HL-60 (cell line): ENCODE data around the gene NPR2.

Experiments
- DNase-seq, 2 experiments: peaks; one replicate each; pipeline ENCODE4 v3.0.0-alpha.2; 2010 to 2020; ENCODE audit warnings: low read depth in 1 of 2, low spot score in 1 of 2
- H3K27ac ChIP-seq: fragments of 250-450 bp; sonication (Bioruptor Pico); replicated peaks from 2 replicates; pipeline ENCODE4 v1.5.1; 2020; ENCODE audit warnings: mild to moderate bottlenecking, moderate library complexity
- H3K27me3 ChIP-seq: fragments of 250-450 bp; sonication (Bioruptor Pico); 2 replicates; pipeline ENCODE4 v1.5.1; 2021; ENCODE audit warnings: mild to moderate bottlenecking, moderate library complexity; ENCODE audit not compliant: insufficient read depth, poor library complexity, severe bottlenecking
- H3K4me3 ChIP-seq: replicated peaks from 2 replicates; pipeline ENCODE4 v1.5.1; 2011; ENCODE audit warnings: mild to moderate bottlenecking, control low read depth, low read length; ENCODE audit not compliant: insufficient read depth
- GABPA ChIP-seq: IDR thresholded peaks from 2 replicates; pipeline ENCODE4 v1.6.1; 2012; ENCODE audit warnings: low read depth
- POLR2AphosphoS5 ChIP-seq: IDR thresholded peaks from 2 replicates; pipeline ENCODE4 v1.6.1; 2012; ENCODE audit warnings: low read depth
- SPI1 ChIP-seq: IDR thresholded peaks from 2 replicates; pipeline ENCODE4 v1.6.1; 2012; ENCODE audit warnings: low read depth, mild to moderate bottlenecking, borderline replicate concordance
- TF ChIP-seq, protein P1 (sequence below): IDR thresholded peaks from 2 replicates; pipeline ENCODE4 v1.6.1; 2012; ENCODE audit warnings: low read depth; ENCODE audit not compliant: insufficient replicate concordance
- TF ChIP-seq, protein P2 (sequence below): IDR thresholded peaks from one replicate; pipeline ENCODE4 v1.5.1; 2011; ENCODE audit warnings: low read length, control low read depth, inconsistent platforms; ENCODE audit not compliant: insufficient read depth

Gene NPR2

DNA sequence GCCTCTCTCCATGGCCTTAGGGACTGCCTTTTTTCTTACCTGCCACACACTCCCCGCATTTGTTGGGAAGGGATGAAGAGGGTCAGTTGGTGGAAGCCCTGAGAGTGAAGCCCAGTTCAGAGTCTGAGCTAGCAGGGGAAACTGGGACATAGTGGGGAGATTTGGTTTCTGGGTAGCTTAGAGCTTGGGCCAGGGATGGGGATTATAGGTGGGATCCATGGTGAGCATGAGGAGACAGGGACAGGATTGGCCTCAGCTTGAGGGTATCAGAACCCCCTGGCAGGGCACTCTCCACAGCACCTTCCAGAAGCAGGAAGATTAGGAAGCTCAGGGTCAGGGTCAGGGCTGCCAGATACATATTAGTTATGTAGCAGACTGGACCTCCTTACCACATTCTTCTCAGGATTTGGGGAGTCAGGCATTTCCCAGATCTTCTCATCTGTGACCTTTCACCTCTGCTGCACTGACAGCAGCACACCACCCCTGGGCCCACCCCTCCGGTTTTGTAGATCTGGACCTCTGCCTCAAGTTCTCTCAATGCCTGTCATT, 61.0 kb downstream of the NPR2 start:
- Histone ChIP-seq H3K27me3 (peaks cover 39% of the 10 kb centered on the region), H3K4me3 (no peak overlapping the region), H3K27ac (no peak overlapping the region)
- no peak for TF ChIP-seq POLR2AphosphoS5
- TF ChIP-seq, protein P1, sequence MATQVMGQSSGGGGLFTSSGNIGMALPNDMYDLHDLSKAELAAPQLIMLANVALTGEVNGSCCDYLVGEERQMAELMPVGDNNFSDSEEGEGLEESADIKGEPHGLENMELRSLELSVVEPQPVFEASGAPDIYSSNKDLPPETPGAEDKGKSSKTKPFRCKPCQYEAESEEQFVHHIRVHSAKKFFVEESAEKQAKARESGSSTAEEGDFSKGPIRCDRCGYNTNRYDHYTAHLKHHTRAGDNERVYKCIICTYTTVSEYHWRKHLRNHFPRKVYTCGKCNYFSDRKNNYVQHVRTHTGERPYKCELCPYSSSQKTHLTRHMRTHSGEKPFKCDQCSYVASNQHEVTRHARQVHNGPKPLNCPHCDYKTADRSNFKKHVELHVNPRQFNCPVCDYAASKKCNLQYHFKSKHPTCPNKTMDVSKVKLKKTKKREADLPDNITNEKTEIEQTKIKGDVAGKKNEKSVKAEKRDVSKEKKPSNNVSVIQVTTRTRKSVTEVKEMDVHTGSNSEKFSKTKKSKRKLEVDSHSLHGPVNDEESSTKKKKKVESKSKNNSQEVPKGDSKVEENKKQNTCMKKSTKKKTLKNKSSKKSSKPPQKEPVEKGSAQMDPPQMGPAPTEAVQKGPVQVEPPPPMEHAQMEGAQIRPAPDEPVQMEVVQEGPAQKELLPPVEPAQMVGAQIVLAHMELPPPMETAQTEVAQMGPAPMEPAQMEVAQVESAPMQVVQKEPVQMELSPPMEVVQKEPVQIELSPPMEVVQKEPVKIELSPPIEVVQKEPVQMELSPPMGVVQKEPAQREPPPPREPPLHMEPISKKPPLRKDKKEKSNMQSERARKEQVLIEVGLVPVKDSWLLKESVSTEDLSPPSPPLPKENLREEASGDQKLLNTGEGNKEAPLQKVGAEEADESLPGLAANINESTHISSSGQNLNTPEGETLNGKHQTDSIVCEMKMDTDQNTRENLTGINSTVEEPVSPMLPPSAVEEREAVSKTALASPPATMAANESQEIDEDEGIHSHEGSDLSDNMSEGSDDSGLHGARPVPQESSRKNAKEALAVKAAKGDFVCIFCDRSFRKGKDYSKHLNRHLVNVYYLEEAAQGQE = no peak
- no peak for TF ChIP-seq GABPA
- TF ChIP-seq, protein P2, sequence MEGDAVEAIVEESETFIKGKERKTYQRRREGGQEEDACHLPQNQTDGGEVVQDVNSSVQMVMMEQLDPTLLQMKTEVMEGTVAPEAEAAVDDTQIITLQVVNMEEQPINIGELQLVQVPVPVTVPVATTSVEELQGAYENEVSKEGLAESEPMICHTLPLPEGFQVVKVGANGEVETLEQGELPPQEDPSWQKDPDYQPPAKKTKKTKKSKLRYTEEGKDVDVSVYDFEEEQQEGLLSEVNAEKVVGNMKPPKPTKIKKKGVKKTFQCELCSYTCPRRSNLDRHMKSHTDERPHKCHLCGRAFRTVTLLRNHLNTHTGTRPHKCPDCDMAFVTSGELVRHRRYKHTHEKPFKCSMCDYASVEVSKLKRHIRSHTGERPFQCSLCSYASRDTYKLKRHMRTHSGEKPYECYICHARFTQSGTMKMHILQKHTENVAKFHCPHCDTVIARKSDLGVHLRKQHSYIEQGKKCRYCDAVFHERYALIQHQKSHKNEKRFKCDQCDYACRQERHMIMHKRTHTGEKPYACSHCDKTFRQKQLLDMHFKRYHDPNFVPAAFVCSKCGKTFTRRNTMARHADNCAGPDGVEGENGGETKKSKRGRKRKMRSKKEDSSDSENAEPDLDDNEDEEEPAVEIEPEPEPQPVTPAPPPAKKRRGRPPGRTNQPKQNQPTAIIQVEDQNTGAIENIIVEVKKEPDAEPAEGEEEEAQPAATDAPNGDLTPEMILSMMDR = no peak
- no peak for TF ChIP-seq SPI1
- DNase-seq = no peak

DNA sequence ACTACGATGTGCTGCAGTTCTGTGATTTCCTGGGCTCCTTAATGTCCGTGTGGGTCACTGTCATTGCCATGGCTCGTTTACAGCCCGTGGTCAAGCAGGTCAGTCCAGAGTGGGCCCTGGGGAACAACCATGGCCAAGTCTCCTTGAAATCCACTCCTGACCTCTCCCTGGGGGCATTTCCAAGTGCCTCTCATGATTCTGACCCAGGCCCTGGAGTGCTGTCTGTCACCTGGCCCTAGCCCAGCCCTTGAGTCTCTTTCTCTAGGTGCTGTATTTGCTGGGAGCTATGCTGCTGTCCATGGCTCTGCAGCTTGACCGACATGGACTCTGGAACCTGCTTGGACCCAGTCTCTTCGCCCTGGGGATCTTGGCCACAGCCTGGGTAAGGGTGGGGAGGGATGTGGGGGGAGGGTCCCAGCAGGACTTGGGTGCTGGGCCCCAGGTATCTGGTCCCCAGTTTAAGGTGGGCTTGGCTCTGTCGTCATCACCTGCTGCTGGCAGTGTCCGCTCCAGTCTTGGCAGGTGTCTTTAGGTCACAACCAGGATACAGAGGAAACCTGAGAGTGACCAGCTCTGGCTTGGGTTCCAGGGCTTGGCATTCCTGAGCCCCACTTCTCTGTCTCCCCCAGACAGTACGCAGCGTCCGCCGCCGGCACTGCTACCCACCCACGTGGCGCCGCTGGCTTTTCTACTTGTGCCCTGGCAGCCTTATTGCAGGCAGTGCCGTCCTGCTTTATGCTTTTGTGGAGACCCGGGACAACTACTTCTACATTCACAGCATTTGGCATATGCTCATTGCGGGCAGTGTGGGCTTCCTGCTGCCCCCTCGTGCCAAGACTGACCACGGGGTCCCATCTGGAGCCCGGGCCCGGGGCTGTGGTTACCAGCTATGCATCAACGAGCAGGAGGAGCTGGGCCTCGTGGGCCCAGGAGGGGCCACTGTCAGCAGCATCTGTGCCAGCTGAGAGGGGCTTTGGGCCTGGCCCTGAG, 61.8 kb downstream of the NPR2 start:
- Histone ChIP-seq H3K4me3 (no peak overlapping the region), H3K27ac (no peak overlapping the region), H3K27me3 (peaks cover 32% of the 10 kb centered on the region)
- TF ChIP-seq POLR2AphosphoS5 = no peak
- TF ChIP-seq GABPA = no peak
- TF ChIP-seq, protein P2 = no peak
- TF ChIP-seq SPI1 = no peak
- TF ChIP-seq, protein P1 = no peak
- DNase-seq = no peak

DNA sequence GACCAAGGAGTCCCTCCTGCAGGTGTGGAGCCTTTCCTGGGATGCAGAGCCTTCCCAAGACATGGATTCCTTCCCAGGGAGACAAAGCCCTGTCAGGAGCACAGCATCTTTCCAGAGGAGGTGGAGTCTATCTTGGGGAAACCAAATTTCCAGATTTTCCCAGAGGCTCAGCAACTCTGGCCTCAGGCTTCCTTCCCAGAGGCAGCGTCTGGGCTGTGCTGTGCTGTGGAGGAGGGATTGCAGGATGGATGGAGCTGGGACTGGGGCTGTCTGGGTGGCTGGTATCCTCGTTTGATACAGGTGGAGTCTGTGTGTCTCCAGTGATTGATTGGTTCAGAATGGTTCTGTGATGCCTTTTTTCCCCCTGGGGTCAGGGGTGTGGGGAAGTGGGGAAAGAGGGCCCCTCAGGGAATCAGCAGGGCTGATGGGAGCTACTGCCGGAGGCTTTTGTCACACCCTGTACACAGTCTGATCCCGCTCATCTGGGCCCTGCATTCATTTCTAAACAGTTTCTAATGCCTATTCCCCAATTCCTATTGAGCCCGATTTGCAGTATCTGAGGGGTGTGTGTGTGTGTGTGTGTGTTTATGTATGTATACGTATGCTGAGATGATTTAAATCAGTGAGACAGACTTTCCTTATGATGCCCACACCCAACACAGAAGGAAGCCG, 62.8 kb downstream of the NPR2 start:
- TF ChIP-seq, protein P1 = no peak
- TF ChIP-seq GABPA = no peak
- TF ChIP-seq, protein P2 = no peak
- H3K27me3 ChIP-seq = peaks cover 26% of the 10 kb centered on the region
- DNase-seq = no peak

More for the DNA sequence above, 62.8 kb downstream of the NPR2 start:
- Histone ChIP-seq H3K4me3 (no peak overlapping the region), H3K27ac (no peak overlapping the region)
